Adipocyte (in vitro differentiated cells): ENCODE measurements around the gene FAM161A.
"Not testable (repeated sequence)": the region's sequence is repeated elsewhere in the genome, so short reads cannot be mapped to it uniquely, and the experiment has no call there.

ENCODE experiments used
- DNase-seq: peaks from one replicate; pipeline ENCODE4 v3.0.0-alpha.2; 2015; ENCODE audit warnings: low read depth
- H3K27me3 ChIP-seq: replicated peaks from 2 replicates; pipeline ENCODE4 v1.7.0; 2013; ENCODE audit warnings: mild to moderate bottlenecking, low read length, moderate library complexity; ENCODE audit not compliant: control insufficient read depth, insufficient read depth
- H3K36me3 ChIP-seq: 2 replicates; pipeline ENCODE4 v1.7.0; 2013; ENCODE audit warnings: low read length, mild to moderate bottlenecking, moderate library complexity; ENCODE audit not compliant: control insufficient read depth, insufficient read depth, severe bottlenecking
- H3K4me1 ChIP-seq: 2 replicates; pipeline ENCODE4 v1.7.0; 2013; ENCODE audit warnings: mild to moderate bottlenecking, low read length, moderate library complexity; ENCODE audit not compliant: control insufficient read depth, insufficient read depth
- H3K4me3 ChIP-seq: 2 replicates; pipeline ENCODE4 v1.7.0; 2013; ENCODE audit warnings: mild to moderate bottlenecking, low read length, moderate library complexity
- H3K9ac ChIP-seq: 2 replicates; pipeline ENCODE4 v1.7.0; 2013; ENCODE audit warnings: mild to moderate bottlenecking, low read length, moderate library complexity
- H3K9me3 ChIP-seq: 2 replicates; pipeline ENCODE4 v1.7.0; 2013; ENCODE audit warnings: mild to moderate bottlenecking, low read length, moderate library complexity; ENCODE audit not compliant: control insufficient read depth

Gene FAM161A

GRCh38 chr2:61853847-61854563 is at the start of gene FAM161A:
Gene FAM161A (minus strand): TSS chr2:61854060. CDS start chr2:61854041, 19 bp downstream.
- peak; percentile 94 for DNase-seq
- H3K4me3 ChIP-seq, result peak within 1 kb of the TSS; percentile 93
- H3K4me1 ChIP-seq, result peaks cover 12% of the 10 kb centered on the region
- peak within 1 kb of the TSS; percentile 84 for H3K9ac ChIP-seq
- no peaks in the 10 kb centered on the region for H3K9me3 ChIP-seq
- no peaks in the 10 kb centered on the region for H3K36me3 ChIP-seq
- H3K27me3 ChIP-seq, result no peaks in the 10 kb centered on the region

- H3K9ac ChIP-seq, result no peak overlapping the region
- H3K9me3 ChIP-seq, result no peaks in the 10 kb centered on the region
- no peak for DNase-seq
- H3K27me3 ChIP-seq, result no peaks in the 10 kb centered on the region
- peaks cover 4% of the 10 kb centered on the region for H3K4me1 ChIP-seq
- H3K4me3 ChIP-seq, result no peak overlapping the region
- H3K36me3 ChIP-seq, result no peaks in the 10 kb centered on the region
Measured at GRCh38 chr2:61900281-61900680, 46.4 kb upstream of the FAM161A start.

- no peak overlapping the region for H3K4me3 ChIP-seq
- H3K9me3 ChIP-seq, result no peaks in the 10 kb centered on the region
- H3K9ac ChIP-seq, result no peak overlapping the region
- no peaks in the 10 kb centered on the region for H3K4me1 ChIP-seq
- no peaks in the 10 kb centered on the region for H3K36me3 ChIP-seq
- peak; percentile 46 for DNase-seq
- H3K27me3 ChIP-seq, result no peaks in the 10 kb centered on the region
Measured at GRCh38 chr2:61898810-61899209, 45.0 kb upstream of the FAM161A start.

GRCh38 chr2:61888267-61889055 is 34.6 kb upstream of the FAM161A start, which contains the start of gene CCT4:
Gene CCT4 (minus strand): TSS chr2:61888656. CDS start chr2:61888507, 149 bp downstream.
- H3K36me3 ChIP-seq, result peaks cover 11% of the 10 kb centered on the region
- H3K9me3 ChIP-seq, result no peaks in the 10 kb centered on the region
- no peaks in the 10 kb centered on the region for H3K27me3 ChIP-seq
- DNase-seq, result peak; percentile 91
- H3K4me3 ChIP-seq, result peak within 1 kb of the TSS; percentile 96
- peak within 1 kb of the TSS; percentile 92 for H3K9ac ChIP-seq
- peaks cover 20% of the 10 kb centered on the region for H3K4me1 ChIP-seq

GRCh38 chr2:61887717-61888266 is 33.9 kb upstream of the FAM161A start:
- Histone ChIP-seq H3K4me3 (peak overlapping the region; percentile 96), H3K27me3 (no peaks in the 10 kb centered on the region), H3K4me1 (peaks cover 20% of the 10 kb centered on the region), H3K36me3 (peaks cover 17% of the 10 kb centered on the region), H3K9me3 (no peaks in the 10 kb centered on the region), H3K9ac (peak overlapping the region; percentile 92)
- peak; percentile 69 for DNase-seq

- Histone ChIP-seq H3K27me3 (no peaks in the 10 kb centered on the region), H3K9me3 (no peaks in the 10 kb centered on the region), H3K4me3 (peak overlapping the region; percentile 96), H3K9ac (no peak overlapping the region), H3K4me1 (peaks cover 20% of the 10 kb centered on the region), H3K36me3 (peaks cover 35% of the 10 kb centered on the region)
- no peak for DNase-seq
Measured at GRCh38 chr2:61885896-61886603, 32.2 kb upstream of the FAM161A start.

- H3K27me3 ChIP-seq, result no peaks in the 10 kb centered on the region
- H3K36me3 ChIP-seq, result peaks cover 67% of the 10 kb centered on the region
- peaks cover 16% of the 10 kb centered on the region for H3K4me1 ChIP-seq
- DNase-seq, result no peak
- H3K4me3 ChIP-seq, result no peak overlapping the region
- H3K9ac ChIP-seq, result no peak overlapping the region
- H3K9me3 ChIP-seq, result no peaks in the 10 kb centered on the region
Measured at GRCh38 chr2:61882850-61883249, 29.0 kb upstream of the FAM161A start.

- not testable (repeated sequence) for H3K9ac ChIP-seq, H3K9me3 ChIP-seq, H3K4me1 ChIP-seq, H3K27me3 ChIP-seq, H3K4me3 ChIP-seq, DNase-seq
- peaks cover 97% of the 10 kb centered on the region for H3K36me3 ChIP-seq
Measured at GRCh38 chr2:61879351-61879750, 25.5 kb upstream of the FAM161A start.

- no peak for DNase-seq
Measured at GRCh38 chr2:61878761-61879160, 24.9 kb upstream of the FAM161A start.

GRCh38 chr2:61877571-61878245 is 23.8 kb upstream of the FAM161A start:
- no peaks in the 10 kb centered on the region for H3K9me3 ChIP-seq
- H3K4me3 ChIP-seq, result no peak overlapping the region
- H3K36me3 ChIP-seq, result peaks cover 99% of the 10 kb centered on the region
- no peak for DNase-seq
- H3K9ac ChIP-seq, result no peak overlapping the region
- no peaks in the 10 kb centered on the region for H3K27me3 ChIP-seq
- no peaks in the 10 kb centered on the region for H3K4me1 ChIP-seq

More at GRCh38 chr2:61878761-61879160, 24.9 kb upstream of the FAM161A start:
- Histone ChIP-seq H3K4me1 (no peaks in the 10 kb centered on the region), H3K4me3 (no peak overlapping the region), H3K9me3 (no peaks in the 10 kb centered on the region), H3K27me3 (no peaks in the 10 kb centered on the region), H3K36me3 (peaks cover 99% of the 10 kb centered on the region), H3K9ac (no peak overlapping the region)
